HFFc6 (cell line): ENCODE measurements around the gene CWH43. TPM values are rescaled to one million over a fixed set of nuclear protein-coding genes. Genes with fewer than 3 reads are reported as not detected.

ENCODE experiments used
- DNase-seq: peaks from one replicate; pipeline ENCODE4 v3.0.0-alpha.2; 2018
- H3K27ac Mint-ChIP-seq: 2 replicates; pipeline ENCODE4 v1.8.0; 2020; ENCODE audit warnings: mild to moderate bottlenecking, mixed read lengths
- H3K27me3 Mint-ChIP-seq: 2 replicates; pipeline ENCODE4 v1.8.0; 2021; ENCODE audit warnings: mild to moderate bottlenecking, moderate library complexity, mixed read lengths; ENCODE audit not compliant: insufficient read depth
- H3K36me3 Mint-ChIP-seq: 2 replicates; pipeline ENCODE4 v1.8.0; 2021; ENCODE audit warnings: low read depth, mixed read lengths
- H3K4me1 Mint-ChIP-seq: 2 replicates; pipeline ENCODE4 v1.8.0; 2020; ENCODE audit warnings: low read depth, mixed read lengths
- H3K4me3 Mint-ChIP-seq: 2 replicates; pipeline ENCODE4 v1.8.0; 2020; ENCODE audit warnings: mild to moderate bottlenecking, moderate library complexity, mixed read lengths
- H3K9me3 Mint-ChIP-seq: 2 replicates; pipeline ENCODE4 v1.8.0; 2020; ENCODE audit warnings: mild to moderate bottlenecking, mixed read lengths
- total RNA-seq, 6 experiments: library from RNA; stranded (reverse); fragmentation: NEBNext Ultra II Directional; extraction: Animal tissue kit (Norgen Biotek cat#: 25700); gene quantifications; 2 replicates in 1 of 6; 3 replicates in 5 of 6; pipeline ENCODE4 v1.2.3, GENCODE V29; 2021
- TF ChIP-seq, protein P1 (sequence below): fragments of 200-600 bp; sonication (generic); IDR thresholded peaks from 2 replicates; pipeline ENCODE4 v1.5.0; 2021; ENCODE audit warnings: antibody characterized with exemption, mild to moderate bottlenecking

CWH43 gene
- total RNA-seq, 6 experiments from 2014 or later: not detected

DNA sequence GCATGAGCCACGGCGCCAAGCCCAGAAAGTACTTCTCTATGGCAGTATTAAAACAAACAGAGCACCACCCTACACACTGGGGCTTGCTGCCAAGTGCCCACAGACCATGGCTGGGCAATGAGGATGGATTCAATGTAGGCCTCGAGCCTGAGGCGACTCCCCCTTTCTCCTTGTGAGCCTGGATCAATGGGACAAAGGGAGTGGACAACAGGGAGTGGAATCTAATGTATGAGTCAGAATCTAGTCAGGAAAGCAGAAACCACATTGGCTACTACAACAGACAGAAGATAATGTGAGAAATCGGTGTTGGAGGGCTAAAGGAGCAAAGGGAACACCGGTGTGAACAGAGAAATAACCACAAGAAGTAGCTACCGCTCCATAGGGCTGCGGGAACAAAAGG is 41.8 kb upstream of the CWH43 start:
- Mint-ChIP-seq H3K27me3 (peaks cover 7% of the 10 kb centered on the region; the same call in 1 of the 2 replicates), H3K4me1 (peaks cover 22% of the 10 kb centered on the region), H3K36me3 (no peaks in the 10 kb centered on the region), H3K9me3 (no peaks in the 10 kb centered on the region), H3K27ac (no peak overlapping the region), H3K4me3 (no peak overlapping the region)
- no peak for DNase-seq
- TF ChIP-seq, protein P1, sequence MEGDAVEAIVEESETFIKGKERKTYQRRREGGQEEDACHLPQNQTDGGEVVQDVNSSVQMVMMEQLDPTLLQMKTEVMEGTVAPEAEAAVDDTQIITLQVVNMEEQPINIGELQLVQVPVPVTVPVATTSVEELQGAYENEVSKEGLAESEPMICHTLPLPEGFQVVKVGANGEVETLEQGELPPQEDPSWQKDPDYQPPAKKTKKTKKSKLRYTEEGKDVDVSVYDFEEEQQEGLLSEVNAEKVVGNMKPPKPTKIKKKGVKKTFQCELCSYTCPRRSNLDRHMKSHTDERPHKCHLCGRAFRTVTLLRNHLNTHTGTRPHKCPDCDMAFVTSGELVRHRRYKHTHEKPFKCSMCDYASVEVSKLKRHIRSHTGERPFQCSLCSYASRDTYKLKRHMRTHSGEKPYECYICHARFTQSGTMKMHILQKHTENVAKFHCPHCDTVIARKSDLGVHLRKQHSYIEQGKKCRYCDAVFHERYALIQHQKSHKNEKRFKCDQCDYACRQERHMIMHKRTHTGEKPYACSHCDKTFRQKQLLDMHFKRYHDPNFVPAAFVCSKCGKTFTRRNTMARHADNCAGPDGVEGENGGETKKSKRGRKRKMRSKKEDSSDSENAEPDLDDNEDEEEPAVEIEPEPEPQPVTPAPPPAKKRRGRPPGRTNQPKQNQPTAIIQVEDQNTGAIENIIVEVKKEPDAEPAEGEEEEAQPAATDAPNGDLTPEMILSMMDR: no peak

DNA sequence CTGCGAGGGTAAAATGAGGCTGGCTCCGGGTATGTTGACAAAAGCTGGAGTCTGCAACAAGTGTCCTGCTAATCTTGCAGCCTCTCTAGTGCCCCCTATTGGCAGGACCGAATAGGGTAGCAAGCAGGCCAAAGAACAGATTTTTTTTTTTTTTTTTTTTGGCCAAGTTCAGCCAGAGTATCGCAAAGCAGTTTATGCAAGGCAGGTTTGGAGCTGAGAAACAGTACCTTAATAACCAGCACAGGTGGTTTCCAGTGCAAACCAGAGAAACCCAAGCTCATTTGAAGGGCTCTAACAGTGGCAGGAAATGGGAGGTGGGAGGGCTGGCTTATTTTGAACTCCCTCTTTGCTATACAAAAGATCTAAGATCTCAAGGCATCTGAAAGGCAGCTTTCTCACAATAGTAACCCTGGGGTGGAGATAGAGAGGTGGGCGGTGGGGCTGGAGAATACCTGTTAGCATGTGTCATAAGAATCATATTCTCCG is 41.3 kb upstream of the CWH43 start:
- TF ChIP-seq, protein P1: peak; percentile 67
- Mint-ChIP-seq H3K4me1 (peaks cover 23% of the 10 kb centered on the region), H3K9me3 (no peaks in the 10 kb centered on the region), H3K36me3 (no peaks in the 10 kb centered on the region), H3K27me3 (peaks cover 7% of the 10 kb centered on the region; the same call in 1 of the 2 replicates), H3K27ac (no peak overlapping the region), H3K4me3 (no peak overlapping the region)
- DNase-seq: no peak

DNA sequence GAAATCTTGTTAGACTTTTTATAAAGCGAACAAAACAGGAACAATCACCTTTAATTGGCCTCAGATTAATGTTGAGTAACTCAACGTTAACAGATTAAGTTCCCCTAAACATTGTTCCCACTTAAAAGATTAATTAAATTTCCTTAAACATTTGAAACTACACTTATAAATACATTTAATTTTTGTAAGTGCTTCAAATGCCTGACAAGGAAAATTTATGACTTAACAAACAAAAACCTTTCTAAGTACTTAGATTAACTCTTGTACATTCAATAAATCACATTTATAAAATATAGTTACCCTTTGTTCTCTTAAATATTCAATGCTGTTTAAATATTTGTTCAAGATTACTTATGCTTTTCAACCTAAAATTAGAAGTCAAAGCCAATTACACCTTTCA is 40.1 kb upstream of the CWH43 start:
- Mint-ChIP-seq H3K9me3 (no peaks in the 10 kb centered on the region), H3K4me1 (peaks cover 26% of the 10 kb centered on the region), H3K27me3 (peaks cover 10% of the 10 kb centered on the region; the same call in 1 of the 2 replicates), H3K4me3 (no peak overlapping the region), H3K36me3 (no peaks in the 10 kb centered on the region), H3K27ac (no peak overlapping the region)
- TF ChIP-seq, protein P1: no peak
- no peak for DNase-seq

DNA sequence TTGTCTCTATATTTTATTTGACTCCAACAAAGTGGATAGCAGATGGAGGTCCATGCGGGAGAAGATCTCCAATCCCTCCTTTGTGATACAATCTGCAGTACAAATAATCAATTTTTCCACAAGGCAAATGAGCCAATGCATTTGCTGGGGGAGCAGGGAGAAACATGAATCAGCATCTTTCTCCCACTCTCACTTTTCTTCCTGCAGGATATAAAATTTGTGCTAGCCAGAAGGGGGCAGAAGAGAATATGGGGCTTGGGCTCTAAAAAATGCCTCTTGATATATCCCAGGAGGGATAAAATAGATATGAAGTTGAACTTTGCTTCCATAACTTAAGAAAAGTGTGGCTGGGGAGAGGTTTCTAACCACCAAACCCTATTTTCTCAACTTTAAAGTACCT is 38.3 kb upstream of the CWH43 start:
- Mint-ChIP-seq H3K4me1 (peaks cover 26% of the 10 kb centered on the region), H3K27me3 (peaks cover 5% of the 10 kb centered on the region; the same call in 1 of the 2 replicates), H3K4me3 (no peak overlapping the region), H3K9me3 (no peaks in the 10 kb centered on the region; the same call in 1 of the 2 replicates), H3K36me3 (no peaks in the 10 kb centered on the region), H3K27ac (no peak overlapping the region)
- TF ChIP-seq, protein P1: peak; percentile 35; the same call in 1 of the 2 replicates
- no peak for DNase-seq

DNA sequence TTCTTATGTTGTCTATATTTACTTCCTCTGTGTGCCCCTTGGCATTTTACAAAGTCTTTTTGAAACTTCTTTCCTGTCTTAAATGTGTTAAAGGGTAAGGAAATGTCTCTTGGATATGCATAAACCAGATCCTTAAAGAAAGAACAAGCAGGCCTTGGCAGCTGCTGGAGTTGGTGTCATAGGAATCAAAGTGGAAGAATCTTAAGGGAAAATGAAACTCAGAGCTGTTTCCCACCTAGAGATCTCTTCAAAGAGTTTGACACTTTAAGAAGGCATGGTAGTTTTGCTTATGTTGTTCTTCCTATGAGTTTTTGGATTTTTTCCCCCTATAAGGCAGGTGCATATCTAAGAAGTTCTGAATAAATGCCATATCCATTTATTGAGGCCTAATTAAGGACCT is 37.0 kb upstream of the CWH43 start:
- H3K36me3 Mint-ChIP-seq: no peaks in the 10 kb centered on the region
- H3K27ac Mint-ChIP-seq: peak overlapping the region; percentile 59
- H3K4me1 Mint-ChIP-seq: peaks cover 28% of the 10 kb centered on the region
- TF ChIP-seq, protein P1: no peak
- H3K9me3 Mint-ChIP-seq: no peaks in the 10 kb centered on the region; the same call in 1 of the 2 replicates
- H3K27me3 Mint-ChIP-seq: peaks cover 3% of the 10 kb centered on the region; the same call in 1 of the 2 replicates
- DNase-seq: no peak
- H3K4me3 Mint-ChIP-seq: no peak overlapping the region
